GM12878 (cell line): ENCODE measurements around the gene TUBA1B. TPM values are rescaled to one million over a fixed set of nuclear protein-coding genes. Genes with fewer than 3 reads are reported as not detected.

ENCODE experiments used
- ASH2L ChIP-seq: fragments of 300-600, 200-600 bp; sonication (generic); IDR thresholded peaks from 2 replicates; pipeline ENCODE4 v1.6.1; 2017; ENCODE audit warnings: low read depth, mild to moderate bottlenecking, borderline replicate concordance
- BACH1 ChIP-seq: fragments of 450-650 bp; IDR thresholded peaks from 2 replicates; pipeline ENCODE4 v1.6.1; 2017; ENCODE audit warnings: mild to moderate bottlenecking, borderline replicate concordance
- BHLHE40 ChIP-seq, 2 experiments: fragments of 450-650 bp in 1 of 2; IDR thresholded peaks; 2 replicates each; pipeline ENCODE4 v1.6.1; 2011 to 2017; ENCODE audit warnings: low read depth in 2 of 2, borderline replicate concordance in 1 of 2, improper control_type of control experiment in 1 of 2, low read length in 1 of 2, mild to moderate bottlenecking in 1 of 2
- BMI1 ChIP-seq: fragments of 450-650 bp; IDR thresholded peaks from 2 replicates; pipeline ENCODE4 v1.6.1; 2016; ENCODE audit warnings: mild to moderate bottlenecking, moderate library complexity, borderline replicate concordance
- CHD1 ChIP-seq: IDR thresholded peaks from 2 replicates; pipeline ENCODE4 v1.6.1; 2012; ENCODE audit warnings: low read depth, low read length, improper control_type of control experiment
- CHD2 ChIP-seq: IDR thresholded peaks from 2 replicates; pipeline ENCODE4 v1.6.1; 2011; ENCODE audit warnings: low read depth, low read length, improper control_type of control experiment, borderline replicate concordance
- EED ChIP-seq: sonication (generic); IDR thresholded peaks from 2 replicates; pipeline ENCODE4 v1.6.1; 2016; ENCODE audit warnings: antibody characterized with exemption, low read depth
- EGR1 ChIP-seq, 2 experiments: IDR thresholded peaks; 1 replicate in 1 of 2; 2 replicates in 1 of 2; pipeline ENCODE4 v1.6.1; 2011 to 2012; ENCODE audit warnings: low read depth in 2 of 2, low read length in 2 of 2, borderline replicate concordance in 1 of 2, mild to moderate bottlenecking in 1 of 2, moderate library complexity in 1 of 2
- ESRRA ChIP-seq: IDR thresholded peaks from 2 replicates; pipeline ENCODE4 v1.6.1; 2012; ENCODE audit warnings: mild to moderate bottlenecking, low read length, improper control_type of control experiment
- GATAD2B ChIP-seq: fragments of 450-650 bp; conservative IDR thresholded peaks from 2 replicates; pipeline ENCODE4 v1.6.1; 2017; ENCODE audit warnings: low read depth, mild to moderate bottlenecking, moderate library complexity
- IRF4 ChIP-seq: IDR thresholded peaks from 2 replicates; pipeline ENCODE4 v1.6.1; 2011; ENCODE audit warnings: low read depth, low read length
- JUND ChIP-seq: IDR thresholded peaks from 2 replicates; pipeline ENCODE4 v1.6.1; 2012; ENCODE audit warnings: low read depth, mild to moderate bottlenecking, low read length, improper control_type of control experiment, moderate library complexity
- KLF5 ChIP-seq: fragments of 450-650 bp; IDR thresholded peaks from 2 replicates; pipeline ENCODE4 v1.6.1; 2014; ENCODE audit warnings: mild to moderate bottlenecking; ENCODE audit not compliant: partially characterized antibody
- MAX ChIP-seq: IDR thresholded peaks from 2 replicates; pipeline ENCODE4 v1.6.1; 2012; ENCODE audit warnings: low read depth, low read length, improper control_type of control experiment
- NFYA ChIP-seq: IDR thresholded peaks from 2 replicates; pipeline ENCODE4 v1.6.1; 2011; ENCODE audit warnings: low read depth, mild to moderate bottlenecking, low read length, improper control_type of control experiment, borderline replicate concordance
- NKRF ChIP-seq: fragments of 450-650 bp; conservative IDR thresholded peaks from 2 replicates; pipeline ENCODE4 v1.6.1; 2017; ENCODE audit warnings: mild to moderate bottlenecking, moderate library complexity
- NR2C2 ChIP-seq: IDR thresholded peaks from 2 replicates; pipeline ENCODE4 v1.6.1; 2011; ENCODE audit warnings: borderline replicate concordance, low read depth; ENCODE audit not compliant: control insufficient read depth, insufficient read length
- NR2F1 ChIP-seq: fragments of 450-650 bp; conservative IDR thresholded peaks from 2 replicates; pipeline ENCODE4 v1.6.1; 2017; ENCODE audit warnings: mild to moderate bottlenecking
- POLR2A ChIP-seq: IDR thresholded peaks from 2 replicates; pipeline ENCODE4 v1.6.1; 2011; ENCODE audit warnings: low read depth, mild to moderate bottlenecking, low read length
- SMARCA5 ChIP-seq: fragments of 450-650 bp; IDR thresholded peaks from 2 replicates; pipeline ENCODE4 v1.6.1; 2017; ENCODE audit warnings: mild to moderate bottlenecking
- SP1 ChIP-seq: IDR thresholded peaks from one replicate; pipeline ENCODE4 v1.6.1; 2011; ENCODE audit warnings: low read depth, low read length
- SPI1 ChIP-seq: IDR thresholded peaks from 2 replicates; pipeline ENCODE4 v1.6.1; 2011; ENCODE audit warnings: low read depth, mild to moderate bottlenecking, low read length, moderate library complexity, borderline replicate concordance; ENCODE audit not compliant: insufficient read depth
- TCF12 ChIP-seq: IDR thresholded peaks from 2 replicates; pipeline ENCODE4 v1.6.1; 2011; ENCODE audit warnings: low read depth, mild to moderate bottlenecking, low read length
- TCF3 ChIP-seq: IDR thresholded peaks from 2 replicates; pipeline ENCODE4 v1.6.1; 2012; ENCODE audit warnings: low read depth, mild to moderate bottlenecking, low read length, borderline replicate concordance; ENCODE audit not compliant: insufficient read depth
- ZNF207 ChIP-seq: fragments of 450-650 bp; IDR thresholded peaks from 2 replicates; pipeline ENCODE4 v1.6.1; 2014; ENCODE audit warnings: antibody characterized with exemption, mild to moderate bottlenecking, borderline replicate concordance
- ZNF217 ChIP-seq: fragments of 450-650 bp; IDR thresholded peaks from 2 replicates; pipeline ENCODE4 v1.6.1; 2017; ENCODE audit warnings: antibody characterized with exemption, mild to moderate bottlenecking
- ZNF622 ChIP-seq: fragments of 450-650 bp; IDR thresholded peaks from 2 replicates; pipeline ENCODE4 v1.6.1; 2017; ENCODE audit warnings: mild to moderate bottlenecking, inconsistent platforms
- ZZZ3 ChIP-seq: IDR thresholded peaks from 2 replicates; pipeline ENCODE4 v1.6.1; 2011; ENCODE audit warnings: low read depth; ENCODE audit not compliant: control insufficient read depth, insufficient read length
- polyA plus RNA-seq, 11 experiments: library from polyadenylated mRNA; depleted of rRNA in 4 of 11; unstranded in 6 of 11; stranded (reverse) in 5 of 11; fragments of >200 nt; fragmentation: Nextera tagmentation in 4 of 11; fragmentation: Illumina TruSeq in 1 of 11; extraction: Ambion mirVana in 4 of 11; extraction: Trizol in 1 of 11; gene quantifications; 1 replicate in 1 of 11; 2 replicates in 10 of 11; pipeline versions ENCODE4 v1.2.1 to v1.2.3, GENCODE V29; 2011 to 2016; ENCODE audit warnings: inconsistent platforms in 2 of 11, missing spikeins in 2 of 11, low read depth in 1 of 11
- total RNA-seq, 4 experiments: library from RNA; depleted of rRNA in 3 of 4; stranded (reverse); fragments of >200 nt in 3 of 4; fragmentation: Illumina TruSeq in 1 of 4; extraction: Trizol in 1 of 4; gene quantifications; 2 replicates each; pipeline versions ENCODE4 v1.2.1 to v1.2.3, GENCODE V29; 2013 to 2021

TUBA1B gene
- total and polyA plus RNA-seq, 10 of the 15 experiments (the other 5 are each of a cell fraction or from before 2014, with no cell fraction given): 2,328 to 4,712 (median 3,552) TPM

- TF ChIP-seq NKRF: peak; percentile 59
- TF ChIP-seq POLR2A: peak; percentile 96
- TF ChIP-seq SMARCA5: peak; percentile 29; the same call in 1 of the 2 replicates
- TF ChIP-seq CHD1: peak; percentile 79; the same call in 1 of the 2 replicates
- TF ChIP-seq BMI1: no peak
- TF ChIP-seq BACH1: peak; percentile 67; the same call in 1 of the 2 replicates
- TF ChIP-seq NR2C2: no peak
- TF ChIP-seq CHD2: no peak
- TF ChIP-seq NR2F1: no peak; the same call in none of the 2 replicates
- no peak for TF ChIP-seq ZZZ3
- no peak for TF ChIP-seq JUND
- TF ChIP-seq ZNF207: peak; percentile 36; the same call in 1 of the 2 replicates
- peak; percentile 74; the same call in 1 of the 2 replicates for TF ChIP-seq TCF12
- no peak for TF ChIP-seq NFYA
- TF ChIP-seq SPI1: peak; percentile 52
- TF ChIP-seq TCF3: peak; percentile 87; the same call in 1 of the 2 replicates
- TF ChIP-seq ZNF622: no peak
- TF ChIP-seq EGR1 (IDR thresholded peaks at IDR 0.05; ENCODE audit: borderline replicate concordance in 1 of 2, low read depth in 2 of 2, low read length in 2 of 2): no peak
- peak; percentile 72 for TF ChIP-seq MAX
- TF ChIP-seq GATAD2B: peak; percentile 46; the same call in 1 of the 2 replicates
- TF ChIP-seq BHLHE40 (IDR thresholded peaks at IDR 0.05; ENCODE audit: borderline replicate concordance in 1 of 2, low read depth in 2 of 2, low read length in 1 of 2): peak; percentile 6 to 76; a peak in 2 of 4 replicates
- TF ChIP-seq EED: 0 out of 2 replicates have a peak, but pooled peaks have one; percentile 20
- TF ChIP-seq KLF5: peak; percentile 77
- no peak; the same call in 1 of the 2 replicates for TF ChIP-seq IRF4
- TF ChIP-seq ASH2L: no peak
- TF ChIP-seq ZNF217: 0 out of 2 replicates have a peak, but pooled peaks have one; percentile 11
- TF ChIP-seq ESRRA: no peak; the same call in 1 of the 2 replicates
- TF ChIP-seq SP1: peak; percentile 59
These were observed at the start of gene TUBA1B (continued) for GRCh38 chr12:49131051-49131893.
